GM13977 (cell line): ENCODE data around the gene IL1RL1.
A peak's percentile ranks its signal among the peaks of the same experiment; 100 is the strongest.

Source experiments
- DNase-seq: peaks from one replicate; pipeline ENCODE4 v3.0.0; 2012; ENCODE audit warnings: low spot score
- in situ Hi-C: fragments of 300-500 bp; cut with MboI; formaldehyde crosslinking; loops from one replicate; pipeline ENCODE4 v1.12.0; 2022; ENCODE audit warnings: low sequenced_read_pairs, low pct_unique_long_range_greater_than_20kb, mixed read lengths, inconsistent platforms; ENCODE audit not compliant: unreplicated experiment
- TF ChIP-seq, protein P1 (sequence below): IDR thresholded peaks from 2 replicates; pipeline ENCODE4 v1.5.1; 2012; ENCODE audit warnings: mild to moderate bottlenecking, control low read depth; ENCODE audit not compliant: insufficient read depth; ENCODE audit errors: extremely low read depth, missing control alignments

Gene IL1RL1

DNA sequence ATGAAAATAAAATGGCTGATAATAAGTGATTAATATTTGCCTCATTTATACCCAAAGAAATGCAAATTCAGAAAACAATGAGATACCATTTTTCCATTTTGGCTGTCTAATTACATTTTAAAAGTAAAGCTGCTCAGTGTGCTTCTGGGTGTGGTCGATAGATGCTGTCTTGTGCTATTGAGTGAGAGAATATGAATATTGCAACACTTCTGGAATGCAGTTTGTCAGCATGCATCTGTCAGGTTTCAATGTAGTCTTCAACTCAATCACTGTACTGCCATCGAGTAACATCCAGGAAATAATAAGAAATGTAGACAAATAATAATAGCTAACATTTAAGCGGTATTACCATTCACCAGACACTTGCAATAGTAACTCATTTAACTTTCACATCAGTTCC lies 48.2 kb downstream of the IL1RL1 start:
- DNase-seq: no peak
- TF ChIP-seq, protein P1, sequence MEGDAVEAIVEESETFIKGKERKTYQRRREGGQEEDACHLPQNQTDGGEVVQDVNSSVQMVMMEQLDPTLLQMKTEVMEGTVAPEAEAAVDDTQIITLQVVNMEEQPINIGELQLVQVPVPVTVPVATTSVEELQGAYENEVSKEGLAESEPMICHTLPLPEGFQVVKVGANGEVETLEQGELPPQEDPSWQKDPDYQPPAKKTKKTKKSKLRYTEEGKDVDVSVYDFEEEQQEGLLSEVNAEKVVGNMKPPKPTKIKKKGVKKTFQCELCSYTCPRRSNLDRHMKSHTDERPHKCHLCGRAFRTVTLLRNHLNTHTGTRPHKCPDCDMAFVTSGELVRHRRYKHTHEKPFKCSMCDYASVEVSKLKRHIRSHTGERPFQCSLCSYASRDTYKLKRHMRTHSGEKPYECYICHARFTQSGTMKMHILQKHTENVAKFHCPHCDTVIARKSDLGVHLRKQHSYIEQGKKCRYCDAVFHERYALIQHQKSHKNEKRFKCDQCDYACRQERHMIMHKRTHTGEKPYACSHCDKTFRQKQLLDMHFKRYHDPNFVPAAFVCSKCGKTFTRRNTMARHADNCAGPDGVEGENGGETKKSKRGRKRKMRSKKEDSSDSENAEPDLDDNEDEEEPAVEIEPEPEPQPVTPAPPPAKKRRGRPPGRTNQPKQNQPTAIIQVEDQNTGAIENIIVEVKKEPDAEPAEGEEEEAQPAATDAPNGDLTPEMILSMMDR: no peak
- in situ Hi-C loops: no loop called here

GRCh38 chr2:102361632-102362241 lies 50.4 kb downstream of the IL1RL1 start:
- in situ Hi-C loops: no loop called here
- TF ChIP-seq, protein P1: no peak
- DNase-seq: no peak

- TF ChIP-seq, protein P1: no peak
- in situ Hi-C loops: no loop called here
- no peak for DNase-seq
These were observed 54.4 kb downstream of the IL1RL1 start for GRCh38 chr2:102365763-102366162.

DNA sequence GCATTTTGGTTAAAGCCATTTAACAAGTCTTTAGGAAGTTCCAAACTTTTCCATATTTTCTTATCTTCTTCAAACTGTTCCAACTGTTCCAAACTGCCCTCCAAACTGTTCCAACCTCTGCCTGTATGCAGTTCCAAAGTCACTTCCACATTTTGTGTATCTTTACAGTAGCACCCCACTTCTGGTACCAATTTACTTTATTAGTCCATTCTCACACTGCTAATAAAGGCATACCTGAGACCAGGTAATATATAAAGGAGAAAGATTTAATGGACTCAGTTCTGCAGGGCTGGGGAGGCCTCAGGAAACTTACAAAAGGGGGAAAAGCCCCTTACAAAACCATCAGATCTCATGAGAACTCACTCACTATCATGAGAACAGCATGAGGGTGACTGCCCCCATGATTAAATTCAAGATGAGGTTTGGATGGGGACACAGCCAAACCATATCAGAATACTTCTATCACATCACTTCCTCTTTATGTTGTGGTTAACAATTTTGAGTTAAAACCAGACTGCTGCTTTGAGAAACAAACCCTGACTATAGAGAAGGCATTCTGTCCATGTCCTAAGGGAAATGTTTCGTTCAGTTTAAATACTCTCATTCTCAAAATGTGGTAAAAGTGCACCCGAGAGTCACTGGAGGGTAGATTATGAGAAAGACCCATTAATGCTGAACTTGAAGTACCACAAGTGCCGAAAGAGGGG lies 55.2 kb downstream of the IL1RL1 start:
- DNase-seq: peak; percentile 50
- in situ Hi-C loops: no loop called here
- TF ChIP-seq, protein P1: no peak

GRCh38 chr2:102367331-102367971 lies 56.1 kb downstream of the IL1RL1 start:
- TF ChIP-seq, protein P1: no peak
- DNase-seq: peak; percentile 50
- in situ Hi-C loops: no loop called here

DNA sequence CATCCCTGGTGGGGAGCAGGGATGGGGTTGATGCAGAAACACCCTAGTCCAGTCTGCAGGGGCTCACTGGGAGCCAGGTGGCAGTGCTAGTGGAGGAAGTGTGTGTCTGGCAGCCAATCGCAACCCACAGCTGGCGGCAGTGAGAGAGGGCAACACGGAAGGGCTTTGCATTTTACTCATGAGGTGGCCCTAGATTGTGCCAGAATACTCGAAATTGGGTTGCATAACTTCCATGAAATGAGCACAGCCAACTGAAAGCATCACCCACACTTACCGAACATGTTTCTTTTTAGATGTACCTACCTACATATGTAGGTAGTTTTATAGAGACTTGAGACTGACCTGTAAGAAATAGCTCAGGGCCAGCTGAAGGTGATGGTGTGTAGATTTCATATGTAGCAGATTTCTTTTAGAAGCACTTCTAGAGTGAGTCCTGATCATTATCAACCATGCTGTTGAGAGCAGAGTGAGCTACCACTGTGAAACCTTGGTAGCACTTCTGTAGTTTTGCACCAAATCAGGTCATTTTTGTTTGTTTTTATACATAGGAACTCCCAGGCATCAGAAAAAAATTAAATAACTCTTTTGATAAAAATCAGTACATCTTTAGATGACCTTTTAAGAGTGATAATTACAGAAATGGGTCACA lies 57.2 kb downstream of the IL1RL1 start:
- in situ Hi-C loops: no loop called here
- no peak for DNase-seq
- TF ChIP-seq, protein P1: no peak
